GM10266 (cell line): ENCODE data around the gene MPV17.
"Not testable (repeated sequence)": the region's sequence is repeated elsewhere in the genome, so short reads cannot be mapped to it uniquely, and the experiment has no call there.

ENCODE experiments used
- DNase-seq: peaks from one replicate; pipeline ENCODE4 v3.0.0; 2012; ENCODE audit errors: extremely low spot score
- TF ChIP-seq, protein P1 (sequence below): IDR thresholded peaks from 2 replicates; pipeline ENCODE4 v1.5.1; 2012; ENCODE audit warnings: mild to moderate bottlenecking, low read depth; ENCODE audit not compliant: control insufficient read depth, insufficient read depth; ENCODE audit errors: missing control alignments

Gene MPV17

DNA sequence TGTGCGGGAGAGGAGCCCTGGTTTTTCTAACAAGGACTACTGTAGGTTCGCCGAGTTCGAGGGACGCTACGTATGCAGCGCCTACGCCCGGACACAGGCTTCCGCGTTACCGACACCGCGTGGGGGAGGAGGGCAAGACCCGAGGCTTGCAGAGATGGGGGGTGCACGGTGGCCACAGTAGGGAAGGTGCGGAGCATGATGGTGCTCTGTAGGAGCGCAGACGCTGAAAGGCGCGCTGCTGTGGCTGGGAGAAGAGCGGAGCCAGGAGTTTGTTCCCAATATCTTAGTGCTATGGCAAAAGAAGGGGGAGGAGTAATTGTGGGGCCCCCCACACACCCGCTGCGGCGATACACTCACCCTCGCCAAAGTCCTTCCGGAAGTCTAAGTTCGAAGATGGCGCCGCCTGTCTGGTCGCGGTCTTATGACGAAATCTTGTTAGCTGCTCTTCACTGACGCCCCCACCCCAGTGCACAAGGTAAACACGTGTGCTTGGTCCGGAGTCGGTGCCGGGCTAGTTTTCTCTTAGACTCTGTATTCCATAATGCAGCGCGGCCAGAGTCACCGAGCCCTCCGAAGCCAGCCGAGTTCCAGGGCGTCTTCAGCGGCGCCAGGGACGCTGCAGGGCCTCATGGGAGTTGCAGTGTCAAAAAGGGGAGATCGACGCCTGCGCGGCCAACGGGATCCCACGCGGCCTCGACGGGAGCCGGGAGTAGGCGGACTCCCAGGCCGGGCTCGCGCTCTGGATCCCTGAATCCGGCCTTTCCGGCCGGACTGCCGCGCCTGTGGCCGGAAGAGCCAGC is 33.7 kb upstream of the MPV17 start, which contains the start of gene GTF3C2:
Gene GTF3C2, minus strand, starts transcription at position 383 of the 800 bp plus-strand sequence. CDS start 13,210 bp downstream, outside the sequence.
- TF ChIP-seq, protein P1, sequence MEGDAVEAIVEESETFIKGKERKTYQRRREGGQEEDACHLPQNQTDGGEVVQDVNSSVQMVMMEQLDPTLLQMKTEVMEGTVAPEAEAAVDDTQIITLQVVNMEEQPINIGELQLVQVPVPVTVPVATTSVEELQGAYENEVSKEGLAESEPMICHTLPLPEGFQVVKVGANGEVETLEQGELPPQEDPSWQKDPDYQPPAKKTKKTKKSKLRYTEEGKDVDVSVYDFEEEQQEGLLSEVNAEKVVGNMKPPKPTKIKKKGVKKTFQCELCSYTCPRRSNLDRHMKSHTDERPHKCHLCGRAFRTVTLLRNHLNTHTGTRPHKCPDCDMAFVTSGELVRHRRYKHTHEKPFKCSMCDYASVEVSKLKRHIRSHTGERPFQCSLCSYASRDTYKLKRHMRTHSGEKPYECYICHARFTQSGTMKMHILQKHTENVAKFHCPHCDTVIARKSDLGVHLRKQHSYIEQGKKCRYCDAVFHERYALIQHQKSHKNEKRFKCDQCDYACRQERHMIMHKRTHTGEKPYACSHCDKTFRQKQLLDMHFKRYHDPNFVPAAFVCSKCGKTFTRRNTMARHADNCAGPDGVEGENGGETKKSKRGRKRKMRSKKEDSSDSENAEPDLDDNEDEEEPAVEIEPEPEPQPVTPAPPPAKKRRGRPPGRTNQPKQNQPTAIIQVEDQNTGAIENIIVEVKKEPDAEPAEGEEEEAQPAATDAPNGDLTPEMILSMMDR = no peak

DNA sequence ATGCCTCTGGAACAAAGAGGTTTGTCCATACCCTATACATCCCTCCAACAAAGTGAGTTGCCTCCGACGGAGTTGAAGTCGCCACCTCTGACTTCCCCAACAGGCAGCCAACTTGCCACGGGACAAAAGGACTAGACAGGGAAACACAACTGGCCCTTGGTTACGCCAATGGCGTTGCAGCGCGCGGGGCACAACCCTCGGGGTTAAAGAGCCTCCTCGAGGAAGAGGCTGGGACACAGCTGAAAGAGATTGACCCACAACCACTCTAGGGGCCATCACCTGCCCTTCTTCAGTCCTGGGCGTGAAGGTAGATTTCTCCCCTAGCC is 33.1 kb upstream of the MPV17 start:
- peak; percentile 65 for DNase-seq
- TF ChIP-seq, protein P1 = no peak

More for the DNA sequence above, 33.7 kb upstream of the MPV17 start, which contains the start of gene GTF3C2:
- DNase-seq = peak; percentile 90

DNA sequence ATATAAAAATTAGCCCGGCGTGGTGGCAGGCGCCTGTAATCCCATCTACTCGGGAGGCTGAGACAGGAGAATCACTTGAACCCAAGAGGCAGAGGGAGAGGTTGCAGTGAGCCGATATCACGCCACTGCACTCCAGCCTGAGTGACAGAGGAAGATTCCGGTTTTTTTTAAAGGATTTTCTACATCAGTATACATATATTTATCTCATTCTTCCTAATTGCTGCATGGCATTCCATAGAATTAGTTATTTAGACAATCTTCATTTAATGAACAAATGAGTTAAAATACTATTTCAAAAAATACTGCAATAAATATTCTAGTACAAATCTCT is 31.7 kb upstream of the MPV17 start:
- TF ChIP-seq, protein P1 = no peak
- DNase-seq = no peak

DNA sequence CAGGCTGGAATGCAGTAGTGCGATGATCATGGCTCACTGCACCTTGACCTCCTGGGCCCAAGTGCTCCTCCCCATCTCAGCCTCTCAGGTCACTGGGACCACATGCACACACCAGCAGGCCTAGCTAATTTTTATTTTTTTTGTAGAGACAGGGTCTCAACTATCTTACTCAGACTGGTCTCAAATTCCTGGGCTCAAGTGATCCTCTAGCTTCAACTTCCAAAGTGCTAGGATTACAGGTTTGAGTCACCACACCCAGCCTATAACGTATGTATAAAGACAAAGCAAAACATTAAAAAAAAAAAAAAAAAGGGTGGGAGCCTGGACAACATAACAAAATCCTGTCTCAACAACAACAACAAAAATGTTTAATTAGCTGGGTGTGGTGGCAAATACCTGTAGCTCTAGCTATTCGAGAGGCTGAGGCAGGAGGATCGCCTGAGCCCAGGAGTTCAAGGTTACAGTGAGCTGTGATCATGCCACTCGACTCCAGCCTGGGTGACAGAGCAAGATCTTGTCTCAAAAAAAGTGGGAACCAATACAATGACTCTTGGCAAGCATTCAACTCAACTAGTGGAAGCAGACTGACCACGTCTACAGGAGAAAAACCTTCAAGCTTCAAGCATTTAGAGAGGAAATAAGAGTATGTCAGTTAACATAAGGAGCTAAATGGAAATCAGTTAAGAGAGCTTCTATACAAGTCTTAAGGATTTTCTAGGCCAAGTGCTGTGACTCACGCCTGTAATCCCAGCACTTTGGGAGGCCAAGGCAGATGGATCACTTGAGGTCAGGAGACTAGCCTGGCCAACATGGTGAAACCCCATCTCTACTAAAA is 31.1 kb upstream of the MPV17 start:
- DNase-seq = no peak
- TF ChIP-seq, protein P1 = no peak

DNA sequence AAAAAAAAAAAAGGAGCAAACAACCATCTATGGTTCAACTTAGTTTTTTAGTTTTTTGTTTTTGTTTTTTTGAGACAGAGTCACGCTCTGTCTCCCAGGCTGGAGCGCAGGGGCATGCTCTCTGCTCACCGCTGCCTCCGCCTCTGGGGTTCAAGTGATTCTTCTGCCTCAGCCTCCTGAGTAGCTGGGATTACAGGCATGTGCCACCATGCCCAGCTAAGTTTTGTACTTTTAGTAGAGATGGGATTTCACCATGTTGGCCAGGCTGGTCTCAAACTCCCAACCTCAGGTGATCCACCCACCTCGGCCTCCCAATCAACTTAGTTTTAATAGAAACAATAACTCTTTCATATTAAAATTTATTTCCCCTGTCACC is 30.5 kb upstream of the MPV17 start:
- not testable (repeated sequence) for DNase-seq

DNA sequence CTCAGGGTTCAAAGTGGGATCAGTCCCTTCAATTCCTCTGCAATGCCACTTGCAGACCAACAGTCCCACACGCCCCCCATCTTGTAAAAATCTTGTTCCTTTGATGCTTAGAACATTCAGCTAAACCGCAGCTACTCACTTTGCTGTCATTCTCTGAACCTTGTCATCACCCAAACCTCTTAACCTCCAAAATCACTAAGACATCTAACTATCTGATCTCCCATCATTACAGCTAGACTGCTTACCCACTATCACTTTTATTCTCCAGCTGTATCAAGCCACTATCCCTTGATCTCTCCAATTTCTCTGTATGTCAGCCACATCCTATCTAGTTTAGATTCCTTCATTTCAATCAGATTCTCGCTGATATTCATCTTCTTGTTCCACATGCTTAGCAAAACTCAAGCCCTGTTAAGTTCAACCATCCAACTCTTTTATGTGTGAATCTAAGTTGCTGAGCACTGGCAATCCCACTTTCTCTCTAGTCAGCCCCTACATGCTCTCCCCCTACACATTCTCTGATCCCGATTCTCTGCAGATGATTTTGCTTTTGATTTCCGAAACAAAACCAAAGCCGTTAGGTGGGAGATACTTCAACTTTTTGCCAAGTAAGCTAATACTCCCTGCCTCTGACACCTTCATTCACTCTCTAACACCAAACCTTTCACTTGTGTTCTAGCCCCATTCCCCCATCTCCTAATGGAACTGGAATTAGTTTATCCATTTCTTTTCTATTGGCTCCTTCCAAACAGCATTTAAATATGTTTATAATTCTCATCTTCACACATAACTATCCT is 29.1 kb upstream of the MPV17 start:
- TF ChIP-seq, protein P1 = no peak
- no peak for DNase-seq

DNA sequence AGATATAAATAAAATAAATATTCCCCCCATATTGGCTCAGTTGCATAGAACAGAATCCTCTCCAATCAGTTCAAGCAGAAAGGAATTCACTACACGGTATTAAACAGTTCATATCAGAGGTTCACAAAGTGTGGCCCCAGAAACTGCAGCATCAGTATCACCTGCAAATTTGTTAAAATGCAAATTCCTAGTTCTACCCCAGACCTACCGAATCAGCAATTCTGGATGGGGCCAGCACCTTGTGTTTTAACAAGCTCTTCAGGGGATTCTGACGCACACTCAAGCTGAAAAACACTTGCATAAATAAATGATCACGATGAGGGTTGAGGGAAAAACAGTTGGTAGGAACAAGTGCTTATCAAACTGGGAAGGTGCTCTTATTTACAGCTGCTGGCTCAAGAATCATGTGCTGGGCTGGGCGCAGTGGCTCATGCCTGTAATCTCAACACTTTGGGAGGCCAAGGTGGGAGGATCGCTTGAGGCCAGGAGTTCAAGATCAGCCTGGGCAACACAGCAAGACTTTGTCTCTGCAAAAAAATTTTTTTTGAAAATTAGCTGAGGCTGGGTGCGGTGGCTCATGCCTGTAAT is 27.3 kb upstream of the MPV17 start:
- TF ChIP-seq, protein P1 = no peak
- no peak for DNase-seq
